Neural progenitor cell (in vitro differentiated cells): ENCODE results near the gene GPR137B.

Experiments
- CTCF ChIP-seq: fragments of 200-600 bp; sonication (generic); IDR thresholded peaks from 2 replicates; pipeline ENCODE4 v1.5.1; 2017; ENCODE audit warnings: antibody characterized with exemption, mild to moderate bottlenecking
- EZH2 ChIP-seq: fragments of 200-600 bp; sonication (generic); IDR thresholded peaks from 2 replicates; pipeline ENCODE4 v1.6.1; 2017; ENCODE audit warnings: antibody characterized with exemption, mild to moderate bottlenecking, moderate library complexity

GRCh38 chr1:236123563-236123962 is 18.8 kb upstream of the GPR137B start:
- TF ChIP-seq EZH2 (no peak), CTCF (no peak)
